ENCODE measurements around the gene PRKAG3.

The PRKAG3 gene

DNA sequence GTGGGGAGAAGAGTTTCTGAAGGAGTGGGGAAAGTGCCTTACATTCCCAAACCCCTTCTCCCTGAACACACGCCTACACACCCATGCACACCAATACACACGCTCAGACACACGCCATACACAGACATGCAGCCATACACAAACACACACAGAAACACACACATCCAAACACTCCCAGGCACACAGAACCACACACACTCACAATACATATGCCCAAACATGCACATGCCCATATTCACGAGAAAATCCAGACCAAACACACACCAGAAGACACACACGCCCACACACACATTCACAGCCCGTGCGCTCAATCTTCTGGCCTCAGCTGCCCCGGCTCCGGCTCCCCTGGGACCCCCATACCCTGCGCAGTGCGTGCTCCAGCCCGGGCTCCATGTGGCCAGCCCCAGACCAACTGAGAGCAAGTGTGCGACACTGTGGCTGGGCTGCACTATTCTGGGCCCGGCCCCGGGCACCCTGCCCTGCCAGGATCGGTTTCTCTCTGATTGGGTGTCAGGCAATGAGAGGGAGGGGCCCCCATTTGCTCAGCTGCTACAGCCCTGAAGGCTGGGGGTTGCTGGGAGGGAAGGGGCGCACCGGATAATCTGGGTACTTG is at the start of gene PRKAG3:
Gene PRKAG3 (minus strand): TSS at position 426 of the 613 bp plus-strand sequence.
- no peak for DNase-seq

- no peak for DNase-seq
Observed at GRCh38 chr2:218880859-218881594, 49.4 kb upstream of the PRKAG3 start.

DNA sequence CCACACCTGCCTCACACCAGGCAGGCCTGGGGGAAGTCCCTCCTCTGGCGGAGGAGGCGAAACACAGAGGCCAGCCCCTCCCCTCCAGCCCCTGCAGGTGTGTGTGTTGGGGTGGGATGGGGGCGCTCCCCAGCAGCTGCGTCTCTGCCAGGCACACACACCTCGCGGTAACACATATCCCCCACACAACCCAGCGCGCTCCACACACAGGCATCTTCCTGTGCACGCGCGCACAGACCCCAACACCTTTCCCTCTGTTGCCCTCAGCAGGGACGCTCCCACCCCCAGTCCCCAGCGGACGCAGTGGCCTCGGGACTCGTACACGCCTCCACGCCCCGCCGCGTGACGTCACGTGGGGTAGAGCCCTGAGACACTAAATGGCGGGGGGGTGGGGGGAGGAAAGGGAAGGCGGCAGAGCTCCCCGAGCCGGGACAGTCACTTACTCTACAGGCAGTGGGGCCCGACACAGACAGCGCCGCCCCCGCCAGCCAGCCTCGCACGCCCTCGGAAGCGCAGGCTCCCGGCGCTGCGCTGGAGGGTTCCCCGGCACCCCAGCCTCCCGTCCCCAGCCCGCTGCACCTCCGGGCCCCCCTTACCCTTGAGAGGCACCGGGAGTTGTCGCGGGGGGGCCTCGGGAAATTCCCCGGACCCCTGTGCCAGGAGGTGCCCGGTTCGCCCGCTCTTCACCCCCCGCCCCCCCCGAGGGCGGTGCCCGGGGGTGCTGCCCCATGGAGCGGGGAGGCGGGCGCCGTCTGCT is 48.7 kb upstream of the PRKAG3 start, which contains the start of gene WNT10A:
Gene WNT10A (plus strand): TSS at position 751 of the 757 bp plus-strand sequence. CDS start 144 bp downstream, outside the sequence.
- DNase-seq: no peak

GRCh38 chr2:218879776-218880101 is 48.1 kb upstream of the PRKAG3 start:
- no peak for DNase-seq

- no peak for DNase-seq
Observed at GRCh38 chr2:218878926-218879761, 47.5 kb upstream of the PRKAG3 start.

- no peak for DNase-seq
Observed at GRCh38 chr2:218878486-218878885, 46.9 kb upstream of the PRKAG3 start.

DNA sequence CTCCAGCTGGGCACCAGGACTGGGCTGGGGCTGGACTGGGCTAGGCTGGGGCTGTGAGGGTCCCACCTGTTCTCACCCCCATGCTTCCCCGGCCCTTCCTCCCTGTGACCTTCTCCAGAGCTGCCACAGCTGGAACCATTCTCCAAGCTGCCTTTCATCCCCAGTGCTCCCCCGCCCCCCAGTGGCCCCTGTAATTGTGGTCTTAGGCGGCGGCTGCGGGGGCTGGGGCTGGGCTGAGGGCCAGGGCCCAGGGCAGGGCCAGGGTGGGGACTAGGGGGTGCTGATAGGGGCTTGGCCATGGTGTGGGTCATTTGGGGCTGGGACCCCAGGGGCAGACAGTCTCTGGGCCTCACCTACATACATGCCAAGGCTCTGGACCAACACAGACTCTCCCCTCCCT is 46.3 kb upstream of the PRKAG3 start:
- DNase-seq: no peak

DNA sequence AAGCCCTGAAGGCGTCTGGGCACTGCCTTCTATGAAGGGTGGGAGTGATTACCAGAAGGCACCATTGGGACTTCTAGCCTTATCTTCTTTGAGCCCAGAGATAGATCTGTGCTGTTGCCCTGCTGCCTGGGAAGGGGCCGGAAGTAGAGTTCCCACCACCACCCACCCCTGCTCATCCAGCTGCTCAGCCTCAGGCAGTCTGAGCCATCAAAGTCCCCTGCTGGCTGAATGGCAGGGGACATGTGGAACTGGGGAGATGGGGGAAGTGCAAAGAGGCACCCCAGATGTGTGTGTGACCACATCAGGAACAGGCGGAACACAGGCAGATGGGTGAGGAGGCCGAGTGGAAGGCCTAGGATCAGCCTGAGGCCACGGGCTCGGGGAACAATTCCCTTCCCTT is 45.7 kb upstream of the PRKAG3 start:
- no peak for DNase-seq

DNA sequence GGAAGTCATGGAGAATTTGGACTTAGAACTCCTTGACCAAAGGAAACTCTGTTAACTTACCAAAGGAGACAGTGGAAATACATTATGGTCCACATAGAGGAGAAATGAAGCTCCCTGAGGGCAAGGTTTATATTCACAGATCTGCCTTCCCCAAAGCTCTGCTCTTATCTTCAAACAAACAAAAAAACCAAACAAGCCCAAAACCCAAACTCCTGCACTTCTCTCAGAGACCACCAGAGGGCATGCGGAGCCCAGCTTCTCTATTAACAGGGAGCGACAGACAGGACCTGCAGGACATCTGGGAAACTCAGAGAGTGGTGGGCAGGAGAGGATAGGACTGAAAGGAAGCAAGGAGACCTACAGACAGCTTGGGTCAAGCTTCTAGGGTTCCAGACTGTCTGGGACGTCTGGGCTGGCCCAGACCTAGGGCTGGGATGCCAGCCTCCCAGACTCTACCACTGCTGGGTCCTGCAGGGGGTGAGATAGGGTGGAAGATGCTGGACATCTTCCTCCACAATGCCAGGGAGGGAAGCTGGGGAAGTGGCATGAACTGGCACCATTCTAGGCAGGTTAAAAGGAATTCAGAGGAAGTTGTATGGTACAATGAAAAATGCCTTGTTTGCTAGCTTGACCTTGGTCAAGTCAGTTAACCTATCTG is 45.1 kb upstream of the PRKAG3 start:
- DNase-seq: peak; percentile 46

DNA sequence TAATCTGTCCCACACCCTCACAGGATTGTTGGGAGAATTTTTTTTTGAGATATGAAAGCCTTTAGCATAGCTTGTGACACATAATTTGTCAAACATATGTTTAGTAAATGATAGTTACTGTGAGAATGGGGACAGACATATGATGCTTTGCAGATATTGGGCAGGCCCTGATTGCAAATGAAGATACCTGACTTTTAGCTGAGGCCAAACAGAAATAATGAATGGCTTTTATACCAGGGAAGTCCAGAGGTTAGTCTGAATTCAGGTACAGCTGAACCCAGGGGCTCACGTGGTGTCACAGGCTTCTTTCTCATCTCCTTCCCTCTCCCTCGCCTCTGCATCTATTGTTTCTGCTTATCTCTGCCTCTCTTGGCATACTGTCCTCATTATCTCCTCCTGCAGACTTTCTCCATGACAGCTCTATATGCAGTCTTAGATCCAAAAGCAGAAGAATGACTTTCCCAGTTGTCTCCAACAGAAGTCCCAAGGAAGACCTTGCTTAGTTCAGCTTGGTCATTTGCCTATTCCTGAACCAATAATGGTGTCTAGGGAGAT is 44.2 kb upstream of the PRKAG3 start:
- no peak for DNase-seq

DNA sequence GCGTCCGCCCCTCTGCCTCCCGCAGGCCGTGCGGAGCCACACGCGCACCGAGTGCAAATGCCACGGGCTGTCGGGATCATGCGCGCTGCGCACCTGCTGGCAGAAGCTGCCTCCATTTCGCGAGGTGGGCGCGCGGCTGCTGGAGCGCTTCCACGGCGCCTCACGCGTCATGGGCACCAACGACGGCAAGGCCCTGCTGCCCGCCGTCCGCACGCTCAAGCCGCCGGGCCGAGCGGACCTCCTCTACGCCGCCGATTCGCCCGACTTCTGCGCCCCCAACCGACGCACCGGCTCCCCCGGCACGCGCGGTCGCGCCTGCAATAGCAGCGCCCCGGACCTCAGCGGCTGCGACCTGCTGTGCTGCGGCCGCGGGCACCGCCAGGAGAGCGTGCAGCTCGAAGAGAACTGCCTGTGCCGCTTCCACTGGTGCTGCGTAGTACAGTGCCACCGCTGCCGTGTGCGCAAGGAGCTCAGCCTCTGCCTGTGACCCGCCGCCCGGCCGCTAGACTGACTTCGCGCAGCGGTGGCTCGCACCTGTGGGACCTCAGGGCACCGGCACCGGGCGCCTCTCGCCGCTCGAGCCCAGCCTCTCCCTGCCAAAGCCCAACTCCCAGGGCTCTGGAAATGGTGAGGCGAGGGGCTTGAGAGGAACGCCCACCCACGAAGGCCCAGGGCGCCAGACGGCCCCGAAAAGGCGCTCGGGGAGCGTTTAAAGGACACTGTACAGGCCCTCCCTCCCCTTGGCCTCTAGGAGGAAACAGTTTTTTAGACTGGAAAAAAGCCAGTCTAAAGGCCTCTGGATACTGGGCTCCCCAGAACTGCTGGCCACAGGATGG is 42.0 kb upstream of the PRKAG3 start:
- no peak for DNase-seq

DNA sequence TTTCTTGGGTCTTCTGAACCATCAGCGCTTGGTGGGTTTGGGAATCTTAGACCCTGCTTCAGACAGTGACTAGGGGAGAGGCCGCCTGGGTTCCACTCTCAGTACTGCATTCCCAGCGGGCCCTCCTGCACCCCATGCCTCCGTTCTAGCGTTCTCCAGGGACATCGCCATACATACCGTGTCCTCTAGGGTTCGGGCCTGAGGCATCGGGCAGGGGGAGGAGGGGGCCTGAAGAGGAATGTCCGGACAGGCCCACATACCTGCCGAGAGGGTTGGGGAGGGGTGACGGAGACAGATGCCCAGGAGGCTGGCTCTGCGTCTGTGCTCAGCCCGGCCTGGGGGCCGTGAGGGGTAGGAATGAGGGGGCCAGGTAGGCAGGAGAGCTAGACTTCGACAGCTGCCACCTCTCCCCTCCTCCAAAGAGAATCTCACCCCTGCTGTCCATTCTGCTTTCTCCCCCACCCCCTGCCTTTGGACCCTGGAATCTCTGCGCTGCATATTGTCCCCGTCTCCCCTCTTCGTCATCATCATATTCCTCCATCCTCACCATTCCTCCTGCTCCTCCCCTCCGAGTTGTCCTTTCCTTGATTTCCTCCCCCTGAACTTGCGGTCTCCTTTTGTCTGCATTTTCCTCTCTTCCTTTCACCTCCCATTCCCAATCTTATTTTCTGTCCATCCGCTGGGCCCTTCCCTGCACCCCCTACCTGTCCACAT is 41.2 kb upstream of the PRKAG3 start:
- DNase-seq: no peak

DNA sequence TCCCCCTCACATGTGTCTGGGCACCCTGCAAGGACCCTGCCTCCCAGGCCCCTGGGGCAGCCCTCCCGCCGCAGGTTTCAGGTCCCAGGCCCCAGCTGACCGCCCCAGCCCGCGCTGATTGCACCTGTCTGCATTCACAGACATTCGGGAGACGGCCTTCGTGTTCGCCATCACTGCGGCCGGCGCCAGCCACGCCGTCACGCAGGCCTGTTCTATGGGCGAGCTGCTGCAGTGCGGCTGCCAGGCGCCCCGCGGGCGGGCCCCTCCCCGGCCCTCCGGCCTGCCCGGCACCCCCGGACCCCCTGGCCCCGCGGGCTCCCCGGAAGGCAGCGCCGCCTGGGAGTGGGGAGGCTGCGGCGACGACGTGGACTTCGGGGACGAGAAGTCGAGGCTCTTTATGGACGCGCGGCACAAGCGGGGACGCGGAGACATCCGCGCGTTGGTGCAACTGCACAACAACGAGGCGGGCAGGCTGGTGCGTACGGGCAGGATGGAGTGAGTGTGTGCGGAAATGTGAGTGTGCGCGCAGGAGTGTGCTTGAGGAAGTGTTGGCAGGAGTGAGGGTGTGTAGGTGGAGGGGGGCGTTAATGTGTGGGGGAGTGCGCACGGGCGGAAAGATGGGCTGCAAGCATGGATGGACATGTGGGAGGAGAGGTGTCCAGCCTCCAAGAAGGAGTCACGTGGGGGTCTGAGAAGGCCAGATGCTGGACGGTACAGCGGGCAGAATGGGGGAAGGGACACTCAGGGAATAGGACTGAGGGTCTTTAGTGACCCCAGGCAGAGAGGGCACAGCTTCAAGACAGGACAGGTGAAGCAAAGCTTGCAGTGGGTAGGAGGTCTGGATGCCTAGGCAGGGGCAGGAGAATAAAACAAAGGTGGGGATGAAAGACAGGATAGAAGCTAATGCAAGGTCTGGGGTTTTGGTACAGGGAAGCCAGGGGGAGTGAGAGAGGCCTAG is 40.0 kb upstream of the PRKAG3 start:
- DNase-seq: no peak

GRCh38 chr2:218870984-218871344 is 39.4 kb upstream of the PRKAG3 start:
- no peak for DNase-seq

GRCh38 chr2:218869064-218869463 is 37.5 kb upstream of the PRKAG3 start:
- no peak for DNase-seq

DNA sequence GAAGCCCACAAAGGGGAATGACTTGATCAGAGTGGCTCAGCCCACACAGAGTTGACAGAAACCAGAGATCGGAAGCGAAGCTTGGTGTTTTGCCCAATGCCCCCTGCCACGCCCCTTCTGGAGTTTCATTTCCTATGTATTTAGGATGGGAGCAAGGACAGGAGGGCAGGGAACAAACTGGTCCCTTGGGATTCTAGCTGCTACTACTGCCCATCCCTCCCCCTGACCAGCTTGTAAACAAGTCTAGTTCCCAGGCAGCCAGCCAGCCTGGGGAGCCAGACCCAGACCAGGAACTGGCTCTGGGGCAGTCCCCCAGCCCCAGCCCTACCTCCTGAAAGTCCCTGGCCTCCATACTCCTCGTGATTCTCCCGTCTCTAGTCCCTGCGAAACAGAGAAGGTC is 36.3 kb upstream of the PRKAG3 start:
- DNase-seq: no peak

DNA sequence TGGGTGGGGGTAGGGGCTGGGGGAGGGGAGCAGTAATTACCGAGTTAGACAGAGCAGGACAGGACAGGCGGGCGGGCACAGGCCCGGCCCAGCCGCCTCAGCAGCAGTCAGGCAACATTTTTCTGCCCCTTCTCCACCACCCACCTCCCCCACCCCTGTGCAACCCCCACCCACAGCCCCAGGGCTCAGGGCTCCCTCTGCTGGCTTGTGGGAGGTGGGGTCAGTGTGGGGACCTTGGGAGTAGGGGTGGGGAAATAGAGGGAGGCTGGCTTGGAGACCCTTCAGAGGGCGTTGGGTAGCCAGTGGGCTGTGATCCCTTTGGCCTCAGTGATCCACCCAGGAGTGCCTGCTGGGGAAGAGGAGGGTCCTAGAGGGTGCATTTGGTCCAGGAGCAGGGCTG is 34.4 kb upstream of the PRKAG3 start:
- no peak for DNase-seq

DNA sequence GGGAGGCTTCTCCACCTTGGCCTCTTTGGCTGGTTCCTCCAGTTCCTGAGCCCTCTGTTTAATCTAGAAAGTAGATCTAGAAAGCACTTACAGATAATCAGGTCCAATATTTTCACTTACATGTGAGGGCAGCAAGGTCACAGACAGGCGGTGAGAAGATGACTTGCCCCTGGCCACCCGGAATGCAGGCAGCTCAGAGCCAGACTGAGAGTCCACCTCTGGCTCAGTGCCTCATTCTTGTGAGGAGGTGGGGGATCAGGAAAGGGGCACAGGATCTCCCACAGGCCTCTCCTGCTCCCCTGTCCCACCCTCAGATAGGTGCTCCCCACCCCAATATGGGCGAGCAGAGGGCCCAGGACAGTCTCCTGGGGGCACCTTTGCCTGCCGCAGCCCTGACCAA is 33.8 kb upstream of the PRKAG3 start:
- DNase-seq: no peak

- DNase-seq: no peak
Observed at GRCh38 chr2:218863021-218863520, 31.5 kb upstream of the PRKAG3 start.
